ENCODE measurements around the gene ZNF683.
A peak's percentile ranks its signal among the peaks of the same experiment; 100 is the strongest.

Gene ZNF683

GRCh38 chr1:26328597-26328996, 44.0 kb downstream of the ZNF683 start:
- TF ChIP-seq CTCF (IDR thresholded peaks at IDR 0.05; ENCODE audit: borderline replicate concordance, control extremely low read depth, extremely low read depth, insufficient read depth, missing control alignments) = no peak
- in situ Hi-C loops (cut with MboI; ENCODE audit: low sequenced_read_pairs, unreplicated experiment) = no loop called here
- no peak for DNase-seq (ENCODE audit: low spot score)

GRCh38 chr1:26327956-26328362, 44.6 kb downstream of the ZNF683 start:
- no peak for DNase-seq (ENCODE audit: low spot score)
- TF ChIP-seq CTCF (IDR thresholded peaks at IDR 0.05; ENCODE audit: borderline replicate concordance, control extremely low read depth, extremely low read depth, insufficient read depth, missing control alignments) = no peak
- in situ Hi-C loops (cut with MboI; ENCODE audit: low sequenced_read_pairs, unreplicated experiment) = no loop called here

GRCh38 chr1:26324550-26324949, 48.0 kb downstream of the ZNF683 start:
- in situ Hi-C loops (cut with MboI; ENCODE audit: low sequenced_read_pairs, unreplicated experiment) = loop anchor here (5.0 kb wide), 1 partner anchor 42 kb away; the partner anchor contains the start of gene SH3BGRL3
- TF ChIP-seq CTCF (IDR thresholded peaks at IDR 0.05; ENCODE audit: borderline replicate concordance, control extremely low read depth, extremely low read depth, insufficient read depth, missing control alignments) = no peak
- no peak for DNase-seq (ENCODE audit: low spot score)

- no peak for DNase-seq (ENCODE audit: low spot score)
- no peak for TF ChIP-seq CTCF (IDR thresholded peaks at IDR 0.05; ENCODE audit: borderline replicate concordance, control extremely low read depth, extremely low read depth, insufficient read depth, missing control alignments)
- in situ Hi-C loops (cut with MboI; ENCODE audit: low sequenced_read_pairs, unreplicated experiment) = loop anchor here (5.0 kb wide), 1 partner anchor 41 kb away; the partner anchor contains the start of gene SH3BGRL3
Observed at GRCh38 chr1:26323382-26323781, 49.2 kb downstream of the ZNF683 start.

- no peak for DNase-seq (ENCODE audit: low spot score)
- in situ Hi-C loops (cut with MboI; ENCODE audit: low sequenced_read_pairs, unreplicated experiment) = loop anchor here (5.0 kb wide), 1 partner anchor 40 kb away; the partner anchor contains the start of gene SH3BGRL3
- TF ChIP-seq CTCF (IDR thresholded peaks at IDR 0.05; ENCODE audit: borderline replicate concordance, control extremely low read depth, extremely low read depth, insufficient read depth, missing control alignments) = no peak
Observed at GRCh38 chr1:26322042-26322331, 50.6 kb downstream of the ZNF683 start.

- in situ Hi-C loops (cut with MboI; ENCODE audit: low sequenced_read_pairs, unreplicated experiment) = loop anchor here (5.0 kb wide), 1 partner anchor 39 kb away; the partner anchor contains the start of gene SH3BGRL3
- peak; percentile 90 for DNase-seq (ENCODE audit: low spot score)
- TF ChIP-seq CTCF (IDR thresholded peaks at IDR 0.05; ENCODE audit: borderline replicate concordance, control extremely low read depth, extremely low read depth, insufficient read depth, missing control alignments) = peak; percentile 95
Observed at GRCh38 chr1:26321315-26322041, 51.1 kb downstream of the ZNF683 start.

Data from GM13976 (cell line).